HG02763 (cell line): ENCODE data around the gene MYO5B.
"Not testable (repeated sequence)": the region's sequence is repeated elsewhere in the genome, so short reads cannot be mapped to it uniquely, and the experiment has no call there.

Experiments used
- ATAC-seq: cut with Tn5 transposase; IDR thresholded peaks from one replicate; pipeline ENCODE4 v1.9.1; 2021; ENCODE audit warnings: mild to moderate bottlenecking, moderate library complexity; ENCODE audit not compliant: unreplicated experiment

The MYO5B gene

GRCh38 chr18:49898421-49898820, 296.5 kb downstream of the MYO5B start:
- no peak for ATAC-seq

GRCh38 chr18:49894517-49895226, 300.3 kb downstream of the MYO5B start:
- no peak for ATAC-seq

DNA sequence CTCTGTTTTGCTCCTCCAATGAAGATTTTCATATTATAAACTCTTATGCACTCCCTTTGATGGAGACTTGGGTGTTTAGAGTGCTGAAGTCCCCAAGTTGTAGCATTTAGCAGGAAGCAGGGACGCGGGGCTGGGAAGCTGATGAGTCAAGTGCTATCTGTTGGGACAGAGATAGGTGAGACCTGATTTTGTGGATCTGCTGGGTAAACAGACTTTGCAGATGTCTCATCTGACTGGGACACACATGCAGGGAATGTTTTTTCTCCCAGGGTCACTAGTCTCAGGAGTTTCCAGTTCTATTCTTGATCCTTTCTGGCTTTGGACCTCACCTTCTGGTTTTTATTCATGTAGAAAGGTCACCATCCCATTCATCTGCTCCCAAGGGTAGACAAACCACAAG, 301.9 kb downstream of the MYO5B start:
- no peak for ATAC-seq

DNA sequence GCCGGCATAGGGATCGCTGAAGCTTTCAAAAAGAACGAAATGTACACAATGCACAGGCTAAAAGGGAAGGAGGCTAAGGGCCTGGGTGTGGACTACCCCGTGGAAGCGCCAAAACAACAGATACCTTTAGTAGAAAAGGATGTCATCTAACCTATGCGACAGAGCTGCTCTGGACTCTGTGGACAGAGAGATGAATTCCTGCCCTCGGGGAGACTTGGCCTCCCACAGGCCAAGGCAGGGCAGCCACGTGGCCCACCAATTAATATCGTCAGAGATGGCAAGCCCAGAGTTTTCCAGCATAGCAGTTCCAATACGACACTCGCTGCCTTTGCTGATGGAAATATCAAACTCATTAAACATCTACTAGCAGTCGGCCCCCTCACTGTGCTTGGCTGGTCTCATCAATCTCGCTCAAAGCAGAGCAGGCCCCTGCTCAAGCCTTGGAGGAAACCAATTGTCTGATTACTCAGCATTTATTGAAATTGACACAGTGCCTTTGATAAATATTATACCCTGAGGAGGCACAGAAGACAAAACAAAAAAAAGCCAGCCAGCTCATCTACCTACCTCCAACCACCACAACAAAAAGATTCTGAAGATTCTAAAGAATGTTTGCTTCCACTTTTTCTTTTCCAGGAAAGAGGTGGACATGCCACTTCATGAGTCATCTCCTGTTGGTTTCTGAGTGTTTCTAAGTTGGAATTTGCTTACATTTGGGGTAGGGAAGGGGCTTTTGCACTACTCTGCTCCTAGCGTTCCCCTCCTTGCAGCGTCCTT, 302.6 kb downstream of the MYO5B start:
- no peak for ATAC-seq

- ATAC-seq: no peak
Observed at GRCh38 chr18:49890041-49890440, 304.9 kb downstream of the MYO5B start.

- ATAC-seq: not testable (repeated sequence)
Observed at GRCh38 chr18:49889552-49889951, 305.4 kb downstream of the MYO5B start.

- no peak for ATAC-seq
Observed at GRCh38 chr18:49886891-49887764, 307.8 kb downstream of the MYO5B start.

DNA sequence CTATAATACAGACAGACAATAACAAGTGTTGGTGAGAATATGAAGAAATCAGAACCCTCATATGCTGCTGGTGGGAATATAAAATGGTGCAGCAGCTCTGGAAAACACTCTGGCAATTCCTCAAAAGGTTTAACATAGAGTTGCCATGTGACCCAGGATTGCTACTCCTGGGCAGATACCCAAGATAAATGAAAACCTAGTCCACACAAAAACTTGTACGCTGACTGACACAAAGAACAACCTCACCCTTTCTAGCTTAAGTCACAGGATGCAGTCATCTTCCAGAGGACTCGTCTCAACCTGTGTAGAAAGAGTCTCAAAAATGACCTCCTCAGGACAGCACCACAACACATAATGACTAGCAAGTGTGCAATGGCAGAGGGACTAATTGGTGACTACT, 310.0 kb downstream of the MYO5B start:
- ATAC-seq: no peak

GRCh38 chr18:49884465-49884864, 310.5 kb downstream of the MYO5B start:
- no peak for ATAC-seq

DNA sequence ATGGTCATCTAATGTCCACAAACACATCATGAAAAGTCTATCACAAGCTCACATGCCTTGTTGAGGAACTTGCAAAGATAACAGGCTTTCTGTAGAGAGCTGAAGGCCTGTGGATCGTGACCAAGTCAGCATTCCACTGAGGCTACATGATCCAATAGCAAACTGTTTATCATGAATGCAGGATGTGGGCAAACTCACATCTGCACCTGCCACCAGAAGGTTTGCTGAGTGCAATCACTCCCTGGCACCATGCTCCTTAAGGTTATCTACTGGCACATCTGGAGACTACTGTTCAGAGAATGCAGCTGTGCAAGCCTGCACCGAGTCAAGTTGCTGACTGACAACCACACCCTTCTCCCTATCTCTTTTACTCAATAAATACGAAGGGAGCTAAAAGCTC, 314.3 kb downstream of the MYO5B start:
- ATAC-seq: no peak

GRCh38 chr18:49879271-49879580, 315.7 kb downstream of the MYO5B start:
- ATAC-seq: no peak

GRCh38 chr18:49878567-49879270, 316.2 kb downstream of the MYO5B start:
- ATAC-seq: no peak

DNA sequence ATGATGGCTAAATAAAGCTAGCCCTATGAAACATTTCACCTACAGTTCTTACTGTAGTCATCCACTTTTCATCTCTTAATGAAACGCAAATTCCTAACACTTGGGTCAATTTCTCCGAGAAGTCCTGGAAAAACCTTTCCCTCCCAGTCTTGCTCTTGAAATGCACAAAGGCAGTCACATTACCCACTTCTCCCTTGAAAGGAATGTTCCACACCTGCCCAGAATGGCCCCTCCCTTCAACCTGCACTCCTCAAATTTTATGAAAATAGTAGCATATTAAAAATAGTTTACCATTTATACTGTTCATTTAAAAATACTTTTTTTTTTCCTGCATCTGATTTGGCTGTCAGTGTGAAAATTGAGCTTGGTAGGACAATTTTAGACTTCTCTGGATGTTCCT, 316.9 kb downstream of the MYO5B start:
- no peak for ATAC-seq

GRCh38 chr18:49876536-49876935, 318.4 kb downstream of the MYO5B start:
- ATAC-seq: no peak

GRCh38 chr18:49875783-49876182, 319.2 kb downstream of the MYO5B start:
- no peak for ATAC-seq

- ATAC-seq: no peak
Observed at GRCh38 chr18:49875155-49875554, 319.8 kb downstream of the MYO5B start.

DNA sequence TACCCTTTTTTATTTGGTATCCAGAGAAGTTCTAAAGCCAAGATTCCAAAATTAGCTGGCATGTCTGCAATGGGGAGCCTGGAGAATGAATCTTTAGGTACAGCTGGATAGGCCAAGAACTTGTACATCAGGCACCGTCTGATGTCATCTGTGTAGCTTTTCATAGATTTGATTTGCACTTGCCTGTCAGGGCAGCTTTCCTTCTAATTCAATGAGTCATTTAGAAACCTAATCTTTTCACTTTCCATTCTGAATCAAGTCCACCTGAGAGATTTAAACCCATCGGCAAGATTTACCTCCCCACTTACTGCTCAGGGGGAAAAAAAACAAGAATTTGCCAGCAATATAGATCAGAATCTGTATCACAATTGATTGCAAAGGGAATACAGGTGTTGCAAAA, 320.7 kb downstream of the MYO5B start:
- ATAC-seq: no peak

- ATAC-seq: no peak
Observed at GRCh38 chr18:49869354-49869753, 325.6 kb downstream of the MYO5B start.

DNA sequence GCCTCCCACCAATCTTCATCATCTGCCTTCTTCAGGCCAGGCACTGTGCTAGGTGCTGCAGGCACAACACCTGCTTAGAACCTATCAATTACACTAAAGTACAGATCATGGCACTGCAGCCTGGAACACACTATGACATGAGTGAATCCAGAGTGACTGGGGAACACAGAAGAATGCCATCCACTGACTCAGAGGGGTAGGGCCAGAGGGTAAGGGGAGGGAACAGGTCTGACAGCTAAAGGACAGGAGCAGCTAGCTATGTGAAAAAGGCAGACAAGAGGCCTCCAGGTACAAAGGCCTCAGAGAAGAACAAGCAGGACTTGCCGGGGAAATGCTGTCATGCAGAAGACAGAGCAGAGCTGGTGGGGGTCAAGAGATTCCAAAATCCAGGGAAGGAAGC, 328.3 kb downstream of the MYO5B start:
- ATAC-seq: no peak

DNA sequence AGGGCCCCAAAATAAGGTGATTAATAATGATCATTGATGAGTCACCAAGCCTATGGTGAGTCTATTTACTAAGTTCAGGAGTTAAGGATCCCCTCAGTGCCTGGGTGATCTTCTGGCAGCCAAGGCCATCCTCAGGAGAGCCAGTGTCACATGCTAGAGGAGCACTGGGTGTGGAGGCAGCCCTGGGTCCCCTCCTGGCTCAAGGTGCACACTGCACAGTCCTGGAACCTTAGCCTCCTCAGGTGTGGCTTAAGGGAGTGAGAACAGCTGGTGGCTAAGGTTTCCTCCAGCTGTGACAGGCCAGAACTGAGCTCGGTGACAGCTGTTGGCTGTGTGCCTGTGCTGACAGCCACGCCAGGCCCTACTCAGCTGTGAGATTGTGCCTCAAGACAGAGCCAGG, 329.5 kb downstream of the MYO5B start:
- ATAC-seq: no peak
